ENCODE data around the gene UTS2R. TPM values are rescaled to one million over a fixed set of nuclear protein-coding genes. Genes with fewer than 3 reads are reported as not detected.
"Not testable (repeated sequence)": the region's sequence is repeated elsewhere in the genome, so short reads cannot be mapped to it uniquely, and the experiment has no call there.

The UTS2R gene
- total RNA-seq, 1 donor from 2014 or later, result not detected

DNA sequence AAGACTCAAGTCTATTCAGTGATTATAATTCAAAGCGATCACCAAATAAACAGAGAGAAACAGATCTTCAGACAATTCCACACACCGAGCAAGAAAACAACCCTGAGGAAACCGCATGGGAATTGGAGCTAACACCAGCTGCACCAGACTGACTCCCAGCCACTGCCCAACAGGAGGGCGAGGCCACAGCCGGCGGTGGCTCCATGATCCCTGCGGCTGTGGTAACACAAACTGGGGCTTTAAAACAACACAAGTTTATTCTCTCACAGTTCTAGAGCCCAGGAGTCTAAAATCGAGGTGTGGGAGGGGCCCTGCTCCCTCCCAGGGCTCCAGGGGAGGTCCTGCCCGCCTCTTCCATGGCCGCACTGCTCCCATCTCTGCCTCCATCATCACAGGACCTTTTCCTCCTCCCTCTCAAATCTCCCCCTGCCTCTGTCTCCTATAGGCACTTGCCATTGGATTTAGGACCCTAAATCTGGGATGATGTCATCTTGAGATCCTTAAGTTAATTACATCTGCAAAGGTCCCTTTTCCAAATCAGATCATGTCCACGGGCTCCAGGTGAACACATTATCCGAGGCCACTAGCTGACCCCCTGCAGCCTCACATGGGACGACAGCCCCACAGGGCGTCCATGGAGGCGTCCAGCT is 36.8 kb downstream of the UTS2R start:
- DNase-seq (no peak), ATAC-seq (no peak)
- Histone ChIP-seq H3K36me3 (peaks cover 18% of the 10 kb centered on the region), H3K4me3 (no peak overlapping the region), H3K27me3 (no peaks in the 10 kb centered on the region), H3K4me1 (no peaks in the 10 kb centered on the region), H3K9me3 (no peaks in the 10 kb centered on the region), H3K27ac (no peak overlapping the region)
- intact Hi-C loops (cut with DNase I), result loop anchor here (10.0 kb wide), 1 partner anchor 54 kb away; the partner anchor contains the start of gene TEX19
- TF ChIP-seq, protein P1, sequence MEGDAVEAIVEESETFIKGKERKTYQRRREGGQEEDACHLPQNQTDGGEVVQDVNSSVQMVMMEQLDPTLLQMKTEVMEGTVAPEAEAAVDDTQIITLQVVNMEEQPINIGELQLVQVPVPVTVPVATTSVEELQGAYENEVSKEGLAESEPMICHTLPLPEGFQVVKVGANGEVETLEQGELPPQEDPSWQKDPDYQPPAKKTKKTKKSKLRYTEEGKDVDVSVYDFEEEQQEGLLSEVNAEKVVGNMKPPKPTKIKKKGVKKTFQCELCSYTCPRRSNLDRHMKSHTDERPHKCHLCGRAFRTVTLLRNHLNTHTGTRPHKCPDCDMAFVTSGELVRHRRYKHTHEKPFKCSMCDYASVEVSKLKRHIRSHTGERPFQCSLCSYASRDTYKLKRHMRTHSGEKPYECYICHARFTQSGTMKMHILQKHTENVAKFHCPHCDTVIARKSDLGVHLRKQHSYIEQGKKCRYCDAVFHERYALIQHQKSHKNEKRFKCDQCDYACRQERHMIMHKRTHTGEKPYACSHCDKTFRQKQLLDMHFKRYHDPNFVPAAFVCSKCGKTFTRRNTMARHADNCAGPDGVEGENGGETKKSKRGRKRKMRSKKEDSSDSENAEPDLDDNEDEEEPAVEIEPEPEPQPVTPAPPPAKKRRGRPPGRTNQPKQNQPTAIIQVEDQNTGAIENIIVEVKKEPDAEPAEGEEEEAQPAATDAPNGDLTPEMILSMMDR (IDR thresholded peaks at IDR 0.05), result no peak

DNA sequence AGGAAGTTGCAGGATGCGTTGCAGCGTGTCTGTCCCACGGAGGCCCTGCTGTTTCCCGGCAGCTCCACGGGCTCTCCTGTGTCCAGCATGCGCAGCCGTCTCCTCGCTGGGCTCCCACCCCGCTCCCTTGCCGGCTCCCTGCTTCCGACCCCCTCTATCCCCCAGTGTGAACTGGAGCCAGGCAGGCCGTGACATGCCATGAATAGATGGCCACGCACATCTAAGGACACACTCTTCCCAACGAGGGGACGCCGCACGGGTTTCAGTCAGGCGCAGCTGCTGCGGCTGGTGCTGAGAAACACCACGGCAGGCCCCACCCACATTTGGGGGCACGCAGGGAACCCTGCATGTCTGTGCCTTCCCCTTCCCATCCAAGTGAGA is 37.4 kb downstream of the UTS2R start:
- H3K27me3 ChIP-seq, result no peaks in the 10 kb centered on the region
- no peaks in the 10 kb centered on the region for H3K4me1 ChIP-seq
- H3K27ac ChIP-seq, result no peak overlapping the region
- intact Hi-C loops (cut with DNase I), result loop anchor here (10.0 kb wide), 1 partner anchor 54 kb away; the partner anchor contains the start of gene TEX19
- H3K9me3 ChIP-seq, result no peaks in the 10 kb centered on the region
- ATAC-seq, result no peak
- DNase-seq, result no peak
- H3K36me3 ChIP-seq, result peaks cover 13% of the 10 kb centered on the region
- no peak overlapping the region for H3K4me3 ChIP-seq
- TF ChIP-seq, protein P1 (IDR thresholded peaks at IDR 0.05), result no peak

DNA sequence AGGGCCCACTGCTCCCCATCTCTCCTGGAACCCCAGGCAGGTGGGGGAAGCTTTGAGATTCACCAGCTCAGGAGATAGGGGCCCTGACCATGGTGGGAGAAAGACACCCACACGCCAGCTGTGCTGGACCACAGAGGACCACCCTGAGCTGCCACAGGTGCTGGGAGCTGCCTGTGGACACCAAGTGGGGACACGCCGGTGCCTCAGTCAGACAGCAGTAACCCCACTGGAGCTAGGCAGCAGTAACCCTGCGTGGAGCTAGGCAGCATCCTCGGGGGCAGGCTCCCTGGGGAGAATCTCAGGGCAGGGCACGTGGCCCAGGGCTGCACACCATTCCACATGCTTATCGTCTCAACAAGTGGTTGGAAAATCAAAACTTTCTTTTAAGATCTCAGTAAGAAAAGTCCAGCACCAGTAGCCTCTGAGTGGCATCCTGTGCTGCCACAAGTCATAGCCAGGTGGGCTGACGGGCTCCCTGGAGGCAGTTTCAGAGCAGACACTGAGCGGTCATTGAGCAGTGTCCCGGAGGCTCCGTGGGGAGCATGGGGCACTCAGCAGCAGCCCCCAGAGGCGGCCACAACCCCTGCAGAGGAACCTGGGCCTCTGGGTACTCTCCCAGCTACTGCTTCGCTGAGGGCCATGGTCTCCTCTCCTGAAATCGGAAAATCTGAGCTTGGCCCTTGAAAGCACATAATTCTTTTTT is 38.6 kb downstream of the UTS2R start:
- Histone ChIP-seq H3K36me3 (peaks cover 13% of the 10 kb centered on the region), H3K4me3 (no peak overlapping the region), H3K4me1 (peaks cover 4% of the 10 kb centered on the region), H3K27me3 (no peaks in the 10 kb centered on the region), H3K27ac (no peak overlapping the region), H3K9me3 (no peaks in the 10 kb centered on the region)
- no peak for ATAC-seq
- intact Hi-C loops (cut with DNase I), result no loop called here
- TF ChIP-seq, protein P1 (IDR thresholded peaks at IDR 0.05), result no peak
- DNase-seq, result no peak

DNA sequence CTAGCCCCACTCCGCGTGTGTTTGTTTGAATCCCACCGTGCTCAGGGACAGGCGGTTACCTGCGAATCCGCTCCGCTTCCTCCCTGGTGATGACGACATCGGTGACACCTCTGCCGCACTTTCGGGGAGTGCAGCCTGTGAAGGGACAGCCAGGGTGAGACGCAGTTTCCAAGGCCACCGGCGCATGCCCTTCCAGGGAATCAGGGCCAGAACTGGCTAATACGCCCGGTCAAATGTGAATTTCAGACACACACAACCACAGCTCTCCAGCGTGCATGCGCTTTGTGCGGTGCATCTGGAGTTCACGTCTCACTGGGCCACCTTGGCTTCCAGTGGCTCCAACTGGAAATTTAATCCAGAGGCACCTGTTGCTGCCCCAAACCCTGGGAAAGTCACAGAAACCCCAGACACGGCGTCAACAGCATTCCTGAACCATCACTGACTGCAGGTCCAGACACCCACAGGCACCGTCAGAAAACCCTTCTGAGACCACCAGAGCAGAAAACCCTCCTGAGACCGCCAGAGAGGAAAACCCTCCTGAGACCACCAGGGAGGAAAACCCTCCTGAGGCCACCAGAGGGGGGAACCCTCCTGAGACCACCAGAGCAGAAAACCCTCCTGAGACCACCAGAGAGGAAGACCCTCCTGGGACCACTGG is 40.0 kb downstream of the UTS2R start:
- Histone ChIP-seq H3K27me3 (no peaks in the 10 kb centered on the region), H3K4me1 (peaks cover 4% of the 10 kb centered on the region), H3K27ac (no peak overlapping the region), H3K4me3 (no peak overlapping the region), H3K9me3 (no peaks in the 10 kb centered on the region), H3K36me3 (peaks cover 13% of the 10 kb centered on the region)
- TF ChIP-seq, protein P1 (IDR thresholded peaks at IDR 0.05), result no peak
- intact Hi-C loops (cut with DNase I), result no loop called here
- ATAC-seq (no peak), DNase-seq (no peak)

DNA sequence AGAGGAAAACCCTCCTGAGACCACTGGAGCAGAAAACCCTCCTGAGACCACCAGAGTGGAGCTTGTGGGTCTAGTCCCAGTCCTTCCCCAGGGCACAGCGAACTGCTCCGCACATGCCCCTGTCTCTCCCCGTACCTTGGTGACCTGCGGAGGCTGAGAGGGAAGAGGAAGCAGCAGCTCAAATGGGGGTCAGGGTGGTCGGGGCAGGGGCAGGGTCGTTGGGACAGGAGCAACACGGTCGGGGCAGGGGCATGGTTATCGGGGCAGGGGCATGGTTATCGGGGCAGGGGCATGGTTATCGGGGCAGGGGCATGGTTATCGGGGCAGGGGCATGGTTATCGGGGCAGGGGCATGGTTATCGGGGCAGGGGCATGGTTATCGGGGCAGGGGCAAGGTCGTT is 40.5 kb downstream of the UTS2R start:
- H3K27me3 ChIP-seq; DNase-seq; H3K27ac ChIP-seq; ATAC-seq; intact Hi-C loops (cut with DNase I); H3K4me1 ChIP-seq; H3K9me3 ChIP-seq; H3K4me3 ChIP-seq: not testable (repeated sequence)
- H3K36me3 ChIP-seq, result peaks cover 13% of the 10 kb centered on the region
